Panc1 (cell line): Measurements from ENCODE around the gene BAD. TPM values are rescaled to one million over a fixed set of nuclear protein-coding genes. Genes with fewer than 3 reads are reported as not detected.
A peak's percentile ranks its signal among the peaks of the same experiment; 100 is the strongest.

Source experiments
- ATAC-seq: fragments of 200-7000 bp; cut with Tn5 transposase; 2 replicates; pipeline ENCODE4 v1.9.1; 2020; ENCODE audit warnings: mild to moderate bottlenecking, moderate library complexity
- BruUV-seq: library from RNA; stranded (reverse); fragments of 400-500 nt; replicated peaks from 2 replicates; lab custom pipeline; 2021; lab: Mats Ljungman, UMichigan
- CTCF ChIA-PET: fragments of 300-600 bp; sonication (Branson Sonifier 250); formaldehyde crosslinking; loops from one replicate; lab custom pipeline; 2022; ENCODE audit warnings: antibody characterized with exemption; lab: Charles Lee
- POLR2A ChIA-PET: fragments of 300-600 bp; sonication (Branson Sonifier 250); formaldehyde crosslinking; loops from one replicate; lab custom pipeline; 2022; ENCODE audit warnings: antibody characterized with exemption; lab: Charles Lee
- DNase-seq: peaks from one replicate; pipeline ENCODE4 v3.0.0-alpha.2; 2010; ENCODE audit warnings: low read depth, low spot score
- H3K27ac ChIP-seq: 2 replicates; pipeline ENCODE4 v1.5.1; 2011; ENCODE audit warnings: mild to moderate bottlenecking, low read length, inconsistent platforms
- H3K27me3 ChIP-seq: fragments of 200-500 bp; sonication (Bioruptor generic); 2 replicates; pipeline ENCODE4 v1.6.0; 2014; ENCODE audit warnings: low read length, inconsistent platforms; ENCODE audit not compliant: control insufficient read depth, insufficient read depth
- H3K36me3 ChIP-seq: fragments of 200-500 bp; sonication (Bioruptor generic); 2 replicates; pipeline ENCODE4 v1.5.1; 2014; ENCODE audit warnings: inconsistent platforms, mild to moderate bottlenecking, low read length, moderate library complexity; ENCODE audit not compliant: control insufficient read depth, insufficient read depth
- H3K4me1 ChIP-seq: 2 replicates; pipeline ENCODE4 v1.5.1; 2011; ENCODE audit warnings: inconsistent platforms, mild to moderate bottlenecking, low read length, moderate library complexity; ENCODE audit not compliant: control insufficient read depth, insufficient read depth
- H3K4me3 ChIP-seq, 2 experiments: 2 replicates each; pipeline ENCODE4 v1.5.1; 2011 to 2012; ENCODE audit warnings: low read depth in 2 of 2, low read length in 2 of 2, mild to moderate bottlenecking in 2 of 2, inconsistent platforms in 1 of 2, moderate library complexity in 1 of 2
- H3K9me3 ChIP-seq: fragments of 200-500 bp; sonication (Bioruptor generic); 2 replicates; pipeline ENCODE4 v1.5.1; 2014; ENCODE audit warnings: low read depth, mild to moderate bottlenecking, inconsistent platforms, low read length, moderate library complexity; ENCODE audit not compliant: control insufficient read depth, insufficient read depth
- CTCF ChIP-seq: fragments of 450-650 bp; IDR thresholded peaks from 2 replicates; pipeline ENCODE4 v1.5.1; 2017; ENCODE audit warnings: mild to moderate bottlenecking
- POLR2AphosphoS5 ChIP-seq: IDR thresholded peaks from 2 replicates; pipeline ENCODE4 v1.6.1; 2012; ENCODE audit warnings: mild to moderate bottlenecking, low read depth, low read length, moderate library complexity
- REST ChIP-seq, 2 experiments: IDR thresholded peaks; 2 replicates each; pipeline ENCODE4 v1.6.1; 2011 to 2012; ENCODE audit warnings: low read depth in 2 of 2, control low read depth in 1 of 2, low read length in 1 of 2, mild to moderate bottlenecking in 1 of 2, moderate library complexity in 1 of 2; ENCODE audit not compliant: insufficient read depth in 1 of 2
- SIN3A ChIP-seq: IDR thresholded peaks from 2 replicates; pipeline ENCODE4 v1.6.1; 2012; ENCODE audit warnings: low read depth, mild to moderate bottlenecking, low read length, moderate library complexity, borderline replicate concordance; ENCODE audit not compliant: insufficient read depth
- TCF7L2 ChIP-seq: IDR thresholded peaks from 2 replicates; pipeline ENCODE4 v1.6.1; 2011; ENCODE audit warnings: mild to moderate bottlenecking, low read depth, low read length, inconsistent platforms
- in situ Hi-C: cut with HindIII; loops from 2 replicates; pipeline ENCODE4 v1.10.0; 2016; ENCODE audit warnings: low sequenced_read_pairs, low pct_unique_long_range_greater_than_20kb
- intact Hi-C: fragments of 100-400 bp; cut with micrococcal nuclease; formaldehyde crosslinking; loops from one replicate; pipeline ENCODE4 v1.10.0; 2022; ENCODE audit not compliant: unreplicated experiment
- total RNA-seq: library from RNA; stranded (reverse); gene quantifications from one replicate; pipeline ENCODE4 v1.2.1, GENCODE V29; 2021; ENCODE audit not compliant: unreplicated experiment

The BAD gene
- total RNA-seq, 1 experiment from 2014 or later, result 77.7 TPM

GRCh38 chr11:64245401-64245796 lies 39.1 kb downstream of the BAD start:
- DNase-seq (no peak), ATAC-seq (no peak)
- H3K4me3 ChIP-seq, result peak overlapping the region; percentile 85 to 95
- intact Hi-C loops (loop anchor here (10.0 kb wide), 1 partner anchor 59 kb away; the partner anchor contains the start of genes CATSPERZ and ESRRA), in situ Hi-C loops (no loop called here)
- POLR2A ChIA-PET, result interaction anchor here (0.6 kb wide), 1 partner anchor 61 kb away, joined by 3 read pairs; no protein-coding TSS in a partner anchor
- H3K36me3 ChIP-seq, result peaks cover 3% of the 10 kb centered on the region; the same call in 1 of the 2 replicates
- H3K9me3 ChIP-seq, result no peaks in the 10 kb centered on the region
- TF ChIP-seq POLR2AphosphoS5 (no peak; the same call in none of the 2 replicates), CTCF (no peak), TCF7L2 (no peak), SIN3A (no peak), REST (IDR thresholded peaks at IDR 0.05; ENCODE audit: insufficient read depth in 1 of 2, low read depth in 2 of 2, low read length in 1 of 2) (no peak)
- H3K27ac ChIP-seq, result peak overlapping the region; percentile 95
- CTCF ChIA-PET, result interaction anchor here (1.2 kb wide), 1 partner anchor 72 kb away, joined by 3 read pairs; the partner anchor contains the start of genes PRDX5 and TRMT112
- BruUV-seq, result no TSS peak
- no peaks in the 10 kb centered on the region for H3K27me3 ChIP-seq
- H3K4me1 ChIP-seq, result peaks cover 51% of the 10 kb centered on the region

- Histone ChIP-seq H3K4me1 (peaks cover 51% of the 10 kb centered on the region), H3K27me3 (no peaks in the 10 kb centered on the region), H3K9me3 (no peaks in the 10 kb centered on the region), H3K36me3 (peaks cover 3% of the 10 kb centered on the region; the same call in 1 of the 2 replicates), H3K4me3 (peak overlapping the region; percentile 85 to 95), H3K27ac (peak overlapping the region; percentile 95)
- CTCF ChIA-PET, result no interaction called here
- no TSS peak for BruUV-seq
- no peak for TF ChIP-seq CTCF
- TF ChIP-seq REST (IDR thresholded peaks at IDR 0.05; ENCODE audit: insufficient read depth in 1 of 2, low read depth in 2 of 2, low read length in 1 of 2), result no peak
- TF ChIP-seq TCF7L2, result no peak
- no peak for TF ChIP-seq POLR2AphosphoS5
- TF ChIP-seq SIN3A, result no peak
- no peak for ATAC-seq
- in situ Hi-C loops, result no loop called here
- intact Hi-C loops, result loop anchor here (10.0 kb wide), 1 partner anchor 60 kb away; the partner anchor contains the start of genes CATSPERZ and ESRRA
- POLR2A ChIA-PET, result interaction anchor here (0.6 kb wide), 1 partner anchor 61 kb away, joined by 3 read pairs; no protein-coding TSS in a partner anchor
- DNase-seq, result no peak
Observed at GRCh38 chr11:64244966-64245365, 39.5 kb downstream of the BAD start.
